ENCODE measurements around the gene SIK1. TPM values are rescaled to one million over a fixed set of nuclear protein-coding genes. Genes with fewer than 3 reads are reported as not detected.
"Not testable (repeated sequence)": the region's sequence is repeated elsewhere in the genome, so short reads cannot be mapped to it uniquely, and the experiment has no call there.

The SIK1 gene
- total and polyA plus RNA-seq, 4 experiments from 2014 or later: 0.35 TPM; not detected in 3

- H3K9me3 Mint-ChIP-seq; H3K9me3 ChIP-seq (ENCODE audit: control insufficient read depth in 1 of 2, low read length in 2 of 2); H3K27ac ChIP-seq (ENCODE audit: low read depth, low read length); H3K27me3 ChIP-seq (ENCODE audit: insufficient read depth, low read length); H3K27ac Mint-ChIP-seq; POLR2A ChIA-PET (ENCODE audit: partially characterized antibody); H3K4me3 Mint-ChIP-seq; intact Hi-C loops (cut with micrococcal nuclease); H3K4me1 ChIP-seq (ENCODE audit: insufficient read depth, low read length); H3K36me3 Mint-ChIP-seq; H3K36me3 ChIP-seq (ENCODE audit: insufficient read depth, low read length); H3K27me3 Mint-ChIP-seq; H3K4me1 Mint-ChIP-seq; CTCF ChIA-PET (ENCODE audit: partially characterized antibody); H3K4me3 ChIP-seq (ENCODE audit: low read length in 2 of 2): not testable (repeated sequence)
- peak in 1 of 5 donors; percentile 1 for DNase-seq
Measured at GRCh38 chr21:43410456-43411068, 16.4 kb downstream of the SIK1 start.

- H3K27ac ChIP-seq (ENCODE audit: low read depth, low read length); H3K36me3 Mint-ChIP-seq; H3K27me3 ChIP-seq (ENCODE audit: insufficient read depth, low read length); H3K27ac Mint-ChIP-seq; H3K36me3 ChIP-seq (ENCODE audit: insufficient read depth, low read length); CTCF ChIA-PET (ENCODE audit: partially characterized antibody); H3K4me3 ChIP-seq (ENCODE audit: low read length in 2 of 2); DNase-seq; POLR2A ChIA-PET (ENCODE audit: partially characterized antibody); H3K27me3 Mint-ChIP-seq; H3K9me3 Mint-ChIP-seq; H3K9me3 ChIP-seq (ENCODE audit: control insufficient read depth in 1 of 2, low read length in 2 of 2); H3K4me1 ChIP-seq (ENCODE audit: insufficient read depth, low read length); intact Hi-C loops (cut with micrococcal nuclease); H3K4me3 Mint-ChIP-seq; H3K4me1 Mint-ChIP-seq: not testable (repeated sequence)
Measured at GRCh38 chr21:43407139-43407538, 19.8 kb downstream of the SIK1 start.

DNA sequence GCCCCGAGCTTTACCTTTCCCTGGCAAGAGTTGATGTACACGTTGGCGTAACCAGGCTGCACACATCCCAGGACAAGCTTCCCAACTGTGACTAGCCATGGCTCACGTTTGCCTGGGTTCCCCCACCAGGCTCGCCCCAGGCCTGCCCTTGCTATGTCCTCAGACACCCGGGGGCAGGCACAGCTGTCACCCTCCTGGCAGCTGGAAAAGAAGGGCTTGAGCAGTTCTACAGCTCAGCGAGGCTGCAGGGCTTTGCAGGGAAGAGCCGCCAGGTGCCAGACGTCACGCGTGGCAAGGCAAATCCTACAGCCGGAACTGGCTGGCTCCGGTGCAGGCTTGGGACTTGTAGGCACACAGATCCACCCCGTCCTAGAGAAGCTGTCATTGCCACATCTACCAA, 22.5 kb downstream of the SIK1 start:
- H3K4me3 ChIP-seq (ENCODE audit: low read length in 2 of 2); H3K9me3 Mint-ChIP-seq; H3K4me1 ChIP-seq (ENCODE audit: insufficient read depth, low read length); H3K36me3 Mint-ChIP-seq; intact Hi-C loops (cut with micrococcal nuclease); H3K27ac ChIP-seq (ENCODE audit: low read depth, low read length); CTCF ChIA-PET (ENCODE audit: partially characterized antibody); H3K27me3 ChIP-seq (ENCODE audit: insufficient read depth, low read length); POLR2A ChIA-PET (ENCODE audit: partially characterized antibody); H3K9me3 ChIP-seq (ENCODE audit: control insufficient read depth in 1 of 2, low read length in 2 of 2); DNase-seq; H3K36me3 ChIP-seq (ENCODE audit: insufficient read depth, low read length); H3K27me3 Mint-ChIP-seq; H3K27ac Mint-ChIP-seq; H3K4me3 Mint-ChIP-seq; H3K4me1 Mint-ChIP-seq: not testable (repeated sequence)

GRCh38 chr21:43403651-43404430, 23.1 kb downstream of the SIK1 start:
- H3K36me3 Mint-ChIP-seq; H3K36me3 ChIP-seq (ENCODE audit: insufficient read depth, low read length); H3K9me3 ChIP-seq (ENCODE audit: control insufficient read depth in 1 of 2, low read length in 2 of 2); H3K4me3 ChIP-seq (ENCODE audit: low read length in 2 of 2); H3K27me3 ChIP-seq (ENCODE audit: insufficient read depth, low read length); H3K27ac Mint-ChIP-seq; intact Hi-C loops (cut with micrococcal nuclease); H3K4me3 Mint-ChIP-seq; CTCF ChIA-PET (ENCODE audit: partially characterized antibody); H3K4me1 Mint-ChIP-seq; H3K4me1 ChIP-seq (ENCODE audit: insufficient read depth, low read length); DNase-seq; H3K27me3 Mint-ChIP-seq; H3K27ac ChIP-seq (ENCODE audit: low read depth, low read length); POLR2A ChIA-PET (ENCODE audit: partially characterized antibody); H3K9me3 Mint-ChIP-seq: not testable (repeated sequence)

DNA sequence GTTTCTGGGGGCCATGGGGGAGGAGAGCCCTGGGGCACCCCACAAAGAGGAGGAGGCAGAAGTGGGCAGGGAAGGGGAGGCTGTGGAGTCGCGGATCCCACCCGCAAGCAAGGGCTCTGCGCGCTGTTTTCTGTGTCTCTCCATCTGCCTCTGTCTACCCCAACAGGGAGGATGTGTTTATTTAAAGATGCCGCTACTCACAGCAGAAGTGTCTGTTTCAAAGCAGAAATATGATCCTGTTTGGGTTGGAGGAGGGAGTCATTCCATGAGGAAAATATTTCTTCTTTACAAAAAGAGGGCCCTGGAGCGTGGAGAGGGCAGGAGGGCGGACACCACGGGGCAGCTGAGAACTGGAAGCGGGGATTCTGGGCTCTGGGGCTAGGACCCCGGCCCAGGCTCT, 25.8 kb downstream of the SIK1 start:
- H3K4me1 ChIP-seq (ENCODE audit: insufficient read depth, low read length); H3K9me3 Mint-ChIP-seq; H3K27ac Mint-ChIP-seq; H3K36me3 ChIP-seq (ENCODE audit: insufficient read depth, low read length); H3K9me3 ChIP-seq (ENCODE audit: control insufficient read depth in 1 of 2, low read length in 2 of 2); H3K27me3 ChIP-seq (ENCODE audit: insufficient read depth, low read length); H3K27me3 Mint-ChIP-seq; POLR2A ChIA-PET (ENCODE audit: partially characterized antibody); H3K36me3 Mint-ChIP-seq; CTCF ChIA-PET (ENCODE audit: partially characterized antibody); intact Hi-C loops (cut with micrococcal nuclease); H3K4me1 Mint-ChIP-seq; H3K4me3 Mint-ChIP-seq; H3K4me3 ChIP-seq (ENCODE audit: low read length in 2 of 2); H3K27ac ChIP-seq (ENCODE audit: low read depth, low read length); DNase-seq: not testable (repeated sequence)

DNA sequence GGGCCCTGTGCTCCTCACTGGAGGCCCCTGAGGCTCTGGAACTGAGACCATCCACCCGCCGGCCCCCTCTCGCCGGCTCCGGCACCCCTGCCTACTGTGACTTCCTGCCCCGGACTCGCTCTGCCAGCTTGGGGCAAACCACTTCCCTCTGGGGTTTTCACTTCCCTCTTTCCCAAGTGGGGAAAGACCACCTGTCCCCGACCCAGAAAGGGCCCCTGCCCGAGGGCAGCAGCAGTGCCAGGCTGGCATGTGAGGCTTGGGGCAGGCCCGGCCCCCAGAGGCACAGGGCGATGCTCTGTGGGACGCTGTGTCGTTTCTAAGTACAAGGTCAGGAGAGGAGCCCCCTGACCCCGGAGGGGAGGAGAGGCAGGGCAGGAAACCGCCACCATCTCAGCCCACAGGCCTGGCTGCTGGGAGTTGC, 27.3 kb downstream of the SIK1 start:
- H3K9me3 ChIP-seq (ENCODE audit: control insufficient read depth in 1 of 2, low read length in 2 of 2); H3K27me3 Mint-ChIP-seq; H3K9me3 Mint-ChIP-seq; CTCF ChIA-PET (ENCODE audit: partially characterized antibody); H3K4me3 Mint-ChIP-seq; H3K4me3 ChIP-seq (ENCODE audit: low read length in 2 of 2); H3K27ac ChIP-seq (ENCODE audit: low read depth, low read length); H3K27ac Mint-ChIP-seq; H3K36me3 ChIP-seq (ENCODE audit: insufficient read depth, low read length); DNase-seq; H3K4me1 Mint-ChIP-seq; H3K27me3 ChIP-seq (ENCODE audit: insufficient read depth, low read length); H3K4me1 ChIP-seq (ENCODE audit: insufficient read depth, low read length); H3K36me3 Mint-ChIP-seq; intact Hi-C loops (cut with micrococcal nuclease); POLR2A ChIA-PET (ENCODE audit: partially characterized antibody): not testable (repeated sequence)

GRCh38 chr21:43399136-43399535, 27.8 kb downstream of the SIK1 start:
- H3K27me3 ChIP-seq (ENCODE audit: insufficient read depth, low read length); H3K27me3 Mint-ChIP-seq; H3K36me3 Mint-ChIP-seq; H3K27ac Mint-ChIP-seq; H3K4me3 Mint-ChIP-seq; DNase-seq; CTCF ChIA-PET (ENCODE audit: partially characterized antibody); H3K4me1 Mint-ChIP-seq; H3K4me3 ChIP-seq (ENCODE audit: low read length in 2 of 2); H3K27ac ChIP-seq (ENCODE audit: low read depth, low read length); H3K9me3 ChIP-seq (ENCODE audit: control insufficient read depth in 1 of 2, low read length in 2 of 2); intact Hi-C loops (cut with micrococcal nuclease); POLR2A ChIA-PET (ENCODE audit: partially characterized antibody); H3K36me3 ChIP-seq (ENCODE audit: insufficient read depth, low read length); H3K4me1 ChIP-seq (ENCODE audit: insufficient read depth, low read length); H3K9me3 Mint-ChIP-seq: not testable (repeated sequence)

DNA sequence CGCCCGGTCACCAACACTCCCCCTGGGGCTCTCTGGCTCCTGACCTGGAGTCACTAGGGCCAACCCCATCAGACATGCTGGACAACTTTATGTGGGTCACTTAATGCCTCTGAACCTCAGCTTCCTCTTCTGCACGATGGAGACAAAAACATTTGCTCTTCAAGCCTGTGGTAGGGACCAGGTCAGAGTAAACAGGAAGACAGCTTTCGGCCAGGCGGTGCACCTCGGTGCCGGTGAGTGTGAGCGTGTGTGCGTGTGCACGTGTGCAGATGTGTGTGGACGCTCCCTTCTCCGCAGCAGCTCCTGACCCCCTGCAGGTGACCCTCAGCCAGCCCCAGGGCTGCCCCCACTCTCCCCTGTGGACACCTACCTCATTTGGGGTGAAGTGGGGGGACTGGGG, 28.4 kb downstream of the SIK1 start:
- H3K9me3 ChIP-seq (ENCODE audit: control insufficient read depth in 1 of 2, low read length in 2 of 2); H3K27ac ChIP-seq (ENCODE audit: low read depth, low read length); H3K36me3 Mint-ChIP-seq; H3K4me3 ChIP-seq (ENCODE audit: low read length in 2 of 2); H3K9me3 Mint-ChIP-seq; CTCF ChIA-PET (ENCODE audit: partially characterized antibody); H3K36me3 ChIP-seq (ENCODE audit: insufficient read depth, low read length); DNase-seq; POLR2A ChIA-PET (ENCODE audit: partially characterized antibody); H3K27me3 ChIP-seq (ENCODE audit: insufficient read depth, low read length); intact Hi-C loops (cut with micrococcal nuclease); H3K4me1 ChIP-seq (ENCODE audit: insufficient read depth, low read length); H3K27me3 Mint-ChIP-seq; H3K4me1 Mint-ChIP-seq; H3K27ac Mint-ChIP-seq; H3K4me3 Mint-ChIP-seq: not testable (repeated sequence)
